ENCODE measurements around the gene TMEM61. TPM values are rescaled to one million over a fixed set of nuclear protein-coding genes. Genes with fewer than 3 reads are reported as not detected.

Gene TMEM61
- total and polyA plus RNA-seq, 2 experiments from 2014 or later = 0.22 to 0.90 TPM

DNA sequence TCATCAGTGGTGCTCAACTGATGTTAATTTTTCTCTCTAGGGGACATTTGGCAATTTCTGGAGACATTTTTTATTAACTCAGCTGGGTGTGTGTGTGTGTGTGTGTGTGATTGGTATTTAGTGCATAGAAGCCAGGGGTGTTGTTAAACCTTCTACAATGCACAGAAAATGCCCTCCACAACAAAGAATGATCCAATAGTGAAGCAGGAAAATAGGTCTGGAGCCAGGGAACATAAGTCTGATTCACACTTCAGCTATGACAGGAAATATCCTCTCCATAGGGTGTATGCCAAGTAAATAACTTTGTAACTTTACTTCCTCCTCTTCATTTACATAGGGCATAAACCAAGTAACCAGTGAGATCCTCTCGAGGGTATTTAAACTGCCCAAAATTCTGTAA lies 25.1 kb upstream of the TMEM61 start:
- Histone ChIP-seq H3K27me3 (no peaks in the 10 kb centered on the region), H3K79me2 (no peaks in the 10 kb centered on the region), H4K20me1 (ENCODE audit: insufficient read depth, poor library complexity, severe bottlenecking) (no peaks in the 10 kb centered on the region), H3K27ac (no peak overlapping the region), H3K9me2 (replicated peaks; ENCODE audit: insufficient read depth) (no peaks in the 10 kb centered on the region), H2AFZ (no peak overlapping the region), H3K36me3 (replicated peaks; ENCODE audit: insufficient read depth, low read depth) (no peaks in the 10 kb centered on the region), H3K4me1 (ENCODE audit: insufficient read depth) (peaks cover 2% of the 10 kb centered on the region), H3K4me3 (no peak overlapping the region), H3K9me3 (ENCODE audit: low read depth) (no peaks in the 10 kb centered on the region), H3K4me2 (no peak overlapping the region)
- DNase-seq (ENCODE audit: low spot score) = no peak
- TF ChIP-seq, protein P1, sequence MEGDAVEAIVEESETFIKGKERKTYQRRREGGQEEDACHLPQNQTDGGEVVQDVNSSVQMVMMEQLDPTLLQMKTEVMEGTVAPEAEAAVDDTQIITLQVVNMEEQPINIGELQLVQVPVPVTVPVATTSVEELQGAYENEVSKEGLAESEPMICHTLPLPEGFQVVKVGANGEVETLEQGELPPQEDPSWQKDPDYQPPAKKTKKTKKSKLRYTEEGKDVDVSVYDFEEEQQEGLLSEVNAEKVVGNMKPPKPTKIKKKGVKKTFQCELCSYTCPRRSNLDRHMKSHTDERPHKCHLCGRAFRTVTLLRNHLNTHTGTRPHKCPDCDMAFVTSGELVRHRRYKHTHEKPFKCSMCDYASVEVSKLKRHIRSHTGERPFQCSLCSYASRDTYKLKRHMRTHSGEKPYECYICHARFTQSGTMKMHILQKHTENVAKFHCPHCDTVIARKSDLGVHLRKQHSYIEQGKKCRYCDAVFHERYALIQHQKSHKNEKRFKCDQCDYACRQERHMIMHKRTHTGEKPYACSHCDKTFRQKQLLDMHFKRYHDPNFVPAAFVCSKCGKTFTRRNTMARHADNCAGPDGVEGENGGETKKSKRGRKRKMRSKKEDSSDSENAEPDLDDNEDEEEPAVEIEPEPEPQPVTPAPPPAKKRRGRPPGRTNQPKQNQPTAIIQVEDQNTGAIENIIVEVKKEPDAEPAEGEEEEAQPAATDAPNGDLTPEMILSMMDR (IDR thresholded peaks at IDR 0.05; ENCODE audit: poor library complexity) = no peak
- TF ChIP-seq EZH2 (IDR thresholded peaks at IDR 0.05; ENCODE audit: borderline replicate concordance) (no peak), EZH2phosphoT487 (IDR thresholded peaks at IDR 0.05; ENCODE audit: low read depth, severe bottlenecking, unreplicated experiment) (no peak)
- WGBS (ENCODE audit: low lambda C conversion rate, missing lambda C conversion rate) = 76% methylated on average over 1 of the region's 1 CpG

DNA sequence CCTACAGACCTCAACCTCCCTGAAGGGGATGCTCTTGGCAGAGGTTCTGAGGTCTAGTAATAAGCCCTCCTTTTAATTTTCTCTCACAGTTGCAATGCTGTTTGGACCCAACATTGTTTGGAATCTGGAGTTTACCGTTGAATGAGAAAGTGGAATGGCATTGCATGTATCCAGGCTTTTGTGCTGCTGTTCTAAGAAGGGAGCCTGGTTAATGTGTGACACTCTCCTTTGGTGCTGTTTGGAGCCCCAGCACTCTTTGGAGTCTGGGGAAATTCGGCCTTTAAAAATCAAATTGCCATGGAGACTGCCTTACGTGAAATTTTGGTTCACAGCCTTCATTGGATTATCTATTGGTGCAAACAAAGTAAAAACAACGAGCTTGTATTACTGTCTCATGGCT lies 23.7 kb upstream of the TMEM61 start:
- Histone ChIP-seq H3K79me2 (no peaks in the 10 kb centered on the region), H2AFZ (no peak overlapping the region), H3K4me1 (ENCODE audit: insufficient read depth) (no peaks in the 10 kb centered on the region), H3K4me2 (no peak overlapping the region), H4K20me1 (ENCODE audit: insufficient read depth, poor library complexity, severe bottlenecking) (no peaks in the 10 kb centered on the region), H3K9me3 (ENCODE audit: low read depth) (no peaks in the 10 kb centered on the region), H3K9me2 (replicated peaks; ENCODE audit: insufficient read depth) (no peaks in the 10 kb centered on the region), H3K27ac (no peak overlapping the region), H3K4me3 (no peak overlapping the region), H3K36me3 (replicated peaks; ENCODE audit: insufficient read depth, low read depth) (no peaks in the 10 kb centered on the region), H3K27me3 (no peaks in the 10 kb centered on the region)
- WGBS (ENCODE audit: low lambda C conversion rate, missing lambda C conversion rate) = 85% methylated on average over 4 of the region's 4 CpGs
- TF ChIP-seq EZH2phosphoT487 (IDR thresholded peaks at IDR 0.05; ENCODE audit: low read depth, severe bottlenecking, unreplicated experiment) = no peak
- TF ChIP-seq, protein P1 (IDR thresholded peaks at IDR 0.05; ENCODE audit: poor library complexity) = no peak
- TF ChIP-seq EZH2 (IDR thresholded peaks at IDR 0.05; ENCODE audit: borderline replicate concordance) = no peak
- DNase-seq (ENCODE audit: low spot score) = no peak

DNA sequence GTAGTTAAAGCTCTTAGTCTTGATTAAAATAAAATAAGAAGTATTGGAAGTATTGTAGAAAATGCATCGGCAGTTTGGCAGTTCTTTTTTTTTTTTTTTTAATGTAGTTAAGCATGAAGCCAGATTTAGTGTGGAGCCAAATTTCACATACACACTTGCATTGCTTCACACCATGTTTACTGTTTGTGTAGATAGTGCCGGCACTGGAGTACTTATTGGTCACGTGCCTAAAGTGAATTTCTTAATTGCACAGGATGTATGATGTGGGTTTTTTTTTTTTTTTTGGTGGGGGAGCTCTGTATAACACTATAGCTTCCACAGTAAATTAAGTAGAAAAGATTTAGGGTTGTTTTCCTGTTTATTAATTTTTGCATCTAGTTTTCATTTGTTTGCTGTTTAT lies 21.2 kb upstream of the TMEM61 start:
- Histone ChIP-seq H3K4me3 (no peak overlapping the region), H3K79me2 (no peaks in the 10 kb centered on the region), H3K4me2 (no peak overlapping the region), H3K27ac (no peak overlapping the region), H3K9me2 (replicated peaks; ENCODE audit: insufficient read depth) (no peaks in the 10 kb centered on the region), H3K4me1 (ENCODE audit: insufficient read depth) (no peaks in the 10 kb centered on the region), H2AFZ (no peak overlapping the region), H3K36me3 (replicated peaks; ENCODE audit: insufficient read depth, low read depth) (no peaks in the 10 kb centered on the region), H4K20me1 (ENCODE audit: insufficient read depth, poor library complexity, severe bottlenecking) (no peaks in the 10 kb centered on the region), H3K9me3 (ENCODE audit: low read depth) (no peaks in the 10 kb centered on the region), H3K27me3 (no peaks in the 10 kb centered on the region)
- DNase-seq (ENCODE audit: low spot score) = no peak
- no peak for TF ChIP-seq EZH2phosphoT487 (IDR thresholded peaks at IDR 0.05; ENCODE audit: low read depth, severe bottlenecking, unreplicated experiment)
- TF ChIP-seq, protein P1 (IDR thresholded peaks at IDR 0.05; ENCODE audit: poor library complexity) = no peak
- no peak for TF ChIP-seq EZH2 (IDR thresholded peaks at IDR 0.05; ENCODE audit: borderline replicate concordance)
- WGBS (ENCODE audit: low lambda C conversion rate, missing lambda C conversion rate) = 94% methylated on average over 3 of the region's 3 CpGs

All from hepatocyte (in vitro differentiated cells).